Adrenal gland (tissue), 5 donors: ENCODE measurements around the gene CCDC116.

Experiments
- CTCF ChIP-seq, 6 experiments: fragments of 450-650 bp in 4 of 6; fragments of 200-600 bp in 2 of 6; sonication (generic) in 1 of 6; IDR thresholded peaks; 1 replicate in 5 of 6; 2 replicates in 1 of 6; pipeline versions ENCODE4 v1.5.1 to v1.8.0; 2016 to 2021; ENCODE audit warnings: antibody characterized with exemption in 6 of 6, mild to moderate bottlenecking in 2 of 6, moderate library complexity in 1 of 6
- POLR2A ChIP-seq, 2 donors: fragments of 450-650 bp; IDR thresholded peaks; one replicate each; pipeline ENCODE4 v1.6.1; 2017; ENCODE audit warnings: antibody characterized with exemption in 2 of 2, mild to moderate bottlenecking in 2 of 2, moderate library complexity in 1 of 2
- donor health status: DM: no; HTN: no; CAD: no.

DNA sequence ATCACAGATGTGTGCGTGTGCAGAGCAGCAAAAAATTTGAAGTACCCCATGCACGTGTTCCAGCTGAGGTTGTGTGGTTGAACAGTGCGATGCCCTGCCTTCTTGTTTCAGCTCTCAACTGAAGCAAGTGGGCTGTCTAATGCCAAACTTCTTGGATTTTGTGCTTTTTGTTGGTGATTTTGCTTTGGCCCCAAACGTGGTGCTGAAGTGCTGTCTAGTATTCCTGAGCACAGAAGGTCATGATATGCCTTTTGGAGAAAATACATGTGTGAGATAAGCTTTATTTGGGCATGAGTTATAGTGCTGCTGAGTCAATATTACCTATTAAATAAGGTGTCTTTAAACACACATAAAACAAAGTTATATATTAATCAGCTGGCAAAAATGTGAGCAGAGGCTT, 16.8 kb upstream of the CCDC116 start:
- no peak for TF ChIP-seq POLR2A (IDR thresholded peaks at IDR 0.05)
- TF ChIP-seq CTCF (IDR thresholded peaks at IDR 0.05), result no peak
